ENCODE data around the gene IKBIP.

The IKBIP gene

DNA sequence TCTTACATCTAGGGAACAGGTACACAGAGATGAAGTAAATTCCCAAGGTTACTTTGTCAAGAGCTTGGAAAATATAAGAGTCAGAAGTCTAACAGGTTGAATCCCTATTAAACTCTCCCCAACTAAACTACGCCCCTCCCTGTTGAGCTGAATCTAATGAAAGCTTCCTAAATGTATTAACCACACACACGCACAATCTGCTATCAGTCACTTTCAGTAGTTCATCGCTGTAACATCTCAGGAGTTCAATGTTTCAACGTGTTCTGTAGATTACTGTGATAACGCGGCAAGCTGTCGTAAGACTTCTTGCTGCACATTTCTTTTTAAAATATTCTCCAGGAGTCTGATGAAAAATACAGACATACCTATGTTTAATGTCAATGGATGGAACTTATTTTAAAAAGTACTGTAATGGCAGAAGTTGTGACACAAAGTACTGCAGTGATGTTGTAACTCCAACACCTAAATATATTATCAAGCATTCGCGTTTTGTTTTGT, 51.7 kb downstream of the IKBIP start:
- peak in 2 of 3 donors; percentile 52 to 64 for DNase-seq
- H3K9me3 ChIP-seq (ENCODE audit: control extremely low read depth in 1 of 5, control insufficient read depth in 4 of 5, insufficient read depth in 2 of 5, low read depth in 1 of 5, low read length in 4 of 5) = no peaks in the 10 kb centered on the region
- WGBS (ENCODE audit: insufficient coverage) = 93% methylated on average over 2 of the region's 9 CpGs
- ChIA-PET CTCF (interaction anchor here (0.9 to 5.2 kb wide), 8 partner anchors 13 to 59 kb away, joined by 3 to 47 read pairs (median 4); no protein-coding TSS in a partner anchor), POLR2A (interaction anchor here (0.5 to 2.4 kb wide), 5 partner anchors 8 to 56 kb away, joined by 3 to 9 read pairs (median 3); partner anchors contain the start of genes APAF1 and IKBIP)
- H3K4me3 ChIP-seq (ENCODE audit: control insufficient read depth in 1 of 7, extremely low read depth in 1 of 7, insufficient read depth in 4 of 7, low read depth in 2 of 7, low read length in 6 of 7) = peak overlapping the region; percentile 66 to 100 (median 99)
- H3K27me3 ChIP-seq (replicated peaks in 2 of 5; ENCODE audit: control insufficient read depth in 4 of 5, insufficient read depth in 5 of 5, low read length in 4 of 5) = no peaks in the 10 kb centered on the region
- H3K27ac ChIP-seq (ENCODE audit: insufficient read depth in 1 of 2, low read depth in 1 of 2, low read length in 2 of 2, poor library complexity in 1 of 2, severe bottlenecking in 2 of 2) = peak overlapping the region; percentile 62 to 98
- H3K36me3 ChIP-seq (ENCODE audit: control insufficient read depth in 4 of 4, insufficient read depth in 4 of 4, low read length in 3 of 4) = peaks cover 2 to 27% (median 15%) of the 10 kb centered on the region in 4 experiments
- H3K4me1 ChIP-seq (ENCODE audit: control extremely low read depth in 1 of 4, control insufficient read depth in 4 of 4, insufficient read depth in 4 of 4, low read length in 3 of 4) = peaks cover 10 to 20% (median 13%) of the 10 kb centered on the region in 4 experiments

DNA sequence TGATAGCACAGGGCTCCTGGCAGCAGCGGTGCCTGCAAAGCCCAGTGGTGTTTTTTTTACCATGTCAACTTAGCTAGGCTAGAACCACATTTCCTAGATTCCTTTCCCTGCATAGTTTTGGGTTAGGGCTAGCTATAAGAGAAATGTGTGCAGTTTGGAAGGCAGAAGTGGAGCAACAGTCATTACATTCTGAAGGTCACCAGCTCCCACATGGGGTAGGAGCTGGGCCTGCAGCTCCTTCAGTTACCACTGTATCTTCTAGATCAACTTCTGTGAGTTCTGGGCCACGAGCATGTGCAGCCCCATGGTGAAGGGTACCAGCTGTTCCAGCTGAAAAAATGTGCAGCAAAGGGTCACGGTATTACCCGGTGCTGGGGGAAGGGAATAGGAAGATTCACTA, 53.4 kb downstream of the IKBIP start:
- Histone ChIP-seq H3K36me3 (ENCODE audit: control insufficient read depth in 4 of 4, insufficient read depth in 4 of 4, low read length in 3 of 4) (peaks cover 0 to 10% (median 4%) of the 10 kb centered on the region in 4 experiments), H3K4me1 (ENCODE audit: control extremely low read depth in 1 of 4, control insufficient read depth in 4 of 4, insufficient read depth in 4 of 4, low read length in 3 of 4) (peaks cover 10 to 20% (median 13%) of the 10 kb centered on the region in 4 experiments), H3K9me3 (ENCODE audit: control extremely low read depth in 1 of 5, control insufficient read depth in 4 of 5, insufficient read depth in 2 of 5, low read depth in 1 of 5, low read length in 4 of 5) (no peaks in the 10 kb centered on the region), H3K27ac (ENCODE audit: insufficient read depth in 1 of 2, low read depth in 1 of 2, low read length in 2 of 2, poor library complexity in 1 of 2, severe bottlenecking in 2 of 2) (no peak overlapping the region), H3K27me3 (replicated peaks in 2 of 5; ENCODE audit: control insufficient read depth in 4 of 5, insufficient read depth in 5 of 5, low read length in 4 of 5) (no peaks in the 10 kb centered on the region), H3K4me3 (ENCODE audit: control insufficient read depth in 1 of 7, extremely low read depth in 1 of 7, insufficient read depth in 4 of 7, low read depth in 2 of 7, low read length in 6 of 7) (no peak overlapping the region)
- 100% methylated on average over 1 of the region's 4 CpGs for WGBS (ENCODE audit: insufficient coverage)
- ChIA-PET CTCF (interaction anchor here (0.8 to 3.2 kb wide), 6 partner anchors 10 to 28 kb away, joined by 3 to 15 read pairs (median 3); no protein-coding TSS in a partner anchor), POLR2A (no interaction called here)
- DNase-seq = peak in 2 of 3 donors; percentile 25 to 40

DNA sequence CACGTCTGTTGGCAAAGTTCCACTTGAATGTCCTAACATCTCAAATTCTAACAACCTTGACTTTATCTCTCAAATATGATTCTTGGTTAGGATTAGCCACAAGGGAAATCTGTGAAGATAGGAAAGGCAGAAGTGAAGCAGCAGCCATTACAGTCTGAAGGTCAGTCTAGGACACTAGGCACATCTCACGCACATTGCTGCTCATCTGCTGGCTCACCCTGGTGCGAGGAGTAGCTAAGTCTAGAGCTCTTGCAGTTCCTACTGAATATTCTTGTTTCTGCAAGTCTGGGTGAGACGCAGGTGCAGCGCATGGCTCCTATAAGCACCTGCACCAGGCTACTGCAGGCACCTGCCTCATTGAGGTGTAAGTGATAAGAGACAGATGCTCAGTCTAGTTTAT, 57.5 kb downstream of the IKBIP start:
- no peaks in the 10 kb centered on the region for H3K9me3 ChIP-seq (ENCODE audit: control extremely low read depth in 1 of 5, control insufficient read depth in 4 of 5, insufficient read depth in 2 of 5, low read depth in 1 of 5, low read length in 4 of 5)
- DNase-seq = no peak
- no peaks in the 10 kb centered on the region for H3K4me1 ChIP-seq (ENCODE audit: control extremely low read depth in 1 of 4, control insufficient read depth in 4 of 4, insufficient read depth in 4 of 4, low read length in 3 of 4)
- no peaks in the 10 kb centered on the region for H3K36me3 ChIP-seq (ENCODE audit: control insufficient read depth in 4 of 4, insufficient read depth in 4 of 4, low read length in 3 of 4)
- no peak overlapping the region for H3K27ac ChIP-seq (ENCODE audit: insufficient read depth in 1 of 2, low read depth in 1 of 2, low read length in 2 of 2, poor library complexity in 1 of 2, severe bottlenecking in 2 of 2)
- ChIA-PET POLR2A (no interaction called here), CTCF (interaction anchor here (0.6 to 3.3 kb wide), 3 partner anchors 12 to 23 kb away, joined by 4 to 11 read pairs (median 5); no protein-coding TSS in a partner anchor)
- H3K27me3 ChIP-seq (replicated peaks in 2 of 5; ENCODE audit: control insufficient read depth in 4 of 5, insufficient read depth in 5 of 5, low read length in 4 of 5) = no peaks in the 10 kb centered on the region
- WGBS (ENCODE audit: insufficient coverage) = 100% methylated on average over 4 of the region's 5 CpGs
- no peak overlapping the region for H3K4me3 ChIP-seq (ENCODE audit: control insufficient read depth in 1 of 7, extremely low read depth in 1 of 7, insufficient read depth in 4 of 7, low read depth in 2 of 7, low read length in 6 of 7)

DNA sequence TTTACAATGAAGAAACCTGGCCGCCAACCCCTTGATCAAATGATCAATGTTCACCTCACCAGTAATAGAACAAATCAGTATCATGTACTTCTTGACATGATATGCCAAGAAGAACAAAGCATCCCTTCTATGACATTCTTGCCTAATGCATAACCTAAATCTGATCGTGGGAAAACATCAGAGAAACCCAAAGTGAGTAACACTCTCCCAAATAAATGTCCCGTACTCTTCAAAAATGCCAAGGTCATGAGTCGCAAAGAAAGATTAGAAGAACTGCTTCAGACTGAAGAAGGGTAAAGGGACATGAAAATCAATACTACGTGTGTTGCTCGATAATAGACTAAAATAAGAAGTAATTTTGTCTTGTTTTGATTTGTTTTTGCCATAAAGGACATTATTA, 62.5 kb downstream of the IKBIP start:
- POLR2A ChIA-PET = no interaction called here
- CTCF ChIA-PET = interaction anchor here (0.8 to 1.9 kb wide), 2 partner anchors 12 to 15 kb away, joined by 3 to 5 read pairs; no protein-coding TSS in a partner anchor
- 97% methylated on average over 4 of the region's 6 CpGs for WGBS (ENCODE audit: insufficient coverage)

DNA sequence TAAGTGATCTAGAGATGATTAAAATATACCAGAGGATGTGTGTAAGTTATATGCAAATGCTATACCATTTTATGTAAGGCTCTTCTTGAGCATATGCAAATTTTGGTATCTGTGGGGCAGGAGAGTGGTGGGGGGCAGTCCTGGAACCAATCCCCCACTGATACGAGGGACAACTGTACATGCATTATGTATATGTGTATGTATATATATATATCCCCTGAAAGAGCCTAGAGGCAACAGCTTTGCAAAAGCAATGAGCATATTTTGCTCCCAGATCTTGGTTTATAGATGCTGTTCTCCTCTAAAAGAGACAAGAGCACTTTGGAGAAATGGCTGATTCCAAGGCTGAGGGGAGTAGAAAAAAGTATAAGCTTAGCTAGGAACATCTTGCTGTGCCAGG, 63.5 kb downstream of the IKBIP start:
- no peaks in the 10 kb centered on the region for H3K27me3 ChIP-seq (replicated peaks in 2 of 5; ENCODE audit: control insufficient read depth in 4 of 5, insufficient read depth in 5 of 5, low read length in 4 of 5)
- no peak overlapping the region for H3K4me3 ChIP-seq (ENCODE audit: control insufficient read depth in 1 of 7, extremely low read depth in 1 of 7, insufficient read depth in 4 of 7, low read depth in 2 of 7, low read length in 6 of 7)
- no peaks in the 10 kb centered on the region for H3K36me3 ChIP-seq (ENCODE audit: control insufficient read depth in 4 of 4, insufficient read depth in 4 of 4, low read length in 3 of 4)
- H3K4me1 ChIP-seq (ENCODE audit: control extremely low read depth in 1 of 4, control insufficient read depth in 4 of 4, insufficient read depth in 4 of 4, low read length in 3 of 4) = peaks cover 0 to 4% (median 0%) of the 10 kb centered on the region in 4 experiments
- no peaks in the 10 kb centered on the region for H3K9me3 ChIP-seq (ENCODE audit: control extremely low read depth in 1 of 5, control insufficient read depth in 4 of 5, insufficient read depth in 2 of 5, low read depth in 1 of 5, low read length in 4 of 5)
- ChIA-PET CTCF (interaction anchor here (0.8 to 1.9 kb wide), 2 partner anchors 11 to 14 kb away, joined by 3 to 5 read pairs; no protein-coding TSS in a partner anchor), POLR2A (no interaction called here)
- WGBS (ENCODE audit: insufficient coverage) = no CpG with 5 or more reads among the region's 1 CpG
- DNase-seq = no peak
- no peak overlapping the region for H3K27ac ChIP-seq (ENCODE audit: insufficient read depth in 1 of 2, low read depth in 1 of 2, low read length in 2 of 2, poor library complexity in 1 of 2, severe bottlenecking in 2 of 2)

More for the DNA sequence above, 62.5 kb downstream of the IKBIP start:
- no peaks in the 10 kb centered on the region for H3K27me3 ChIP-seq (replicated peaks in 2 of 5; ENCODE audit: control insufficient read depth in 4 of 5, insufficient read depth in 5 of 5, low read length in 4 of 5)
- H3K9me3 ChIP-seq (ENCODE audit: control extremely low read depth in 1 of 5, control insufficient read depth in 4 of 5, insufficient read depth in 2 of 5, low read depth in 1 of 5, low read length in 4 of 5) = no peaks in the 10 kb centered on the region
- H3K36me3 ChIP-seq (ENCODE audit: control insufficient read depth in 4 of 4, insufficient read depth in 4 of 4, low read length in 3 of 4) = no peaks in the 10 kb centered on the region
- no peak for DNase-seq
- H3K4me3 ChIP-seq (ENCODE audit: control insufficient read depth in 1 of 7, extremely low read depth in 1 of 7, insufficient read depth in 4 of 7, low read depth in 2 of 7, low read length in 6 of 7) = no peak overlapping the region
- H3K27ac ChIP-seq (ENCODE audit: insufficient read depth in 1 of 2, low read depth in 1 of 2, low read length in 2 of 2, poor library complexity in 1 of 2, severe bottlenecking in 2 of 2) = no peak overlapping the region
- H3K4me1 ChIP-seq (ENCODE audit: control extremely low read depth in 1 of 4, control insufficient read depth in 4 of 4, insufficient read depth in 4 of 4, low read length in 3 of 4) = peaks cover 0 to 4% (median 0%) of the 10 kb centered on the region in 4 experiments

DNA sequence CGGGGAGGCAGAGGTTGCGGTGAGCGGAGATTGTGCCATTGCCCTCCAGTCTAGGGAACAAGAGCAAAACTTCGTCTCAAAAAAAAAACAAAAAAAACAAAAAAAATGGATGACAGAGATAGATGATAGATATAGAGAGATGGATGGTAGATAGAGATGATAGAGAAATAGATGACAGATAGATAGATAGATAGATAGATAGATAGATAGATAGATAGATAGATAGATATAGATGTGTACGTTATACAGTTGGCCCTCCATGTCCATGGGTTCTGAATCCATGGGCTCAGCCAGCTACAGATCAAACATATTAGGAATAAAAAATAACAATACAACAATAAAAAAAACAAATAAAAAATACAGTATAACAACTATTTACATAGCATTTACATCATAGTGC, 63.9 kb downstream of the IKBIP start:
- no peaks in the 10 kb centered on the region for H3K36me3 ChIP-seq (ENCODE audit: control insufficient read depth in 4 of 4, insufficient read depth in 4 of 4, low read length in 3 of 4)
- H3K27me3 ChIP-seq (replicated peaks in 2 of 5; ENCODE audit: control insufficient read depth in 4 of 5, insufficient read depth in 5 of 5, low read length in 4 of 5) = no peaks in the 10 kb centered on the region
- POLR2A ChIA-PET = no interaction called here
- peaks cover 0 to 4% (median 0%) of the 10 kb centered on the region in 4 experiments for H3K4me1 ChIP-seq (ENCODE audit: control extremely low read depth in 1 of 4, control insufficient read depth in 4 of 4, insufficient read depth in 4 of 4, low read length in 3 of 4)
- H3K4me3 ChIP-seq (ENCODE audit: control insufficient read depth in 1 of 7, extremely low read depth in 1 of 7, insufficient read depth in 4 of 7, low read depth in 2 of 7, low read length in 6 of 7) = no peak overlapping the region
- no peak for DNase-seq
- WGBS (ENCODE audit: insufficient coverage) = no CpG with 5 or more reads among the region's 5 CpGs
- H3K9me3 ChIP-seq (ENCODE audit: control extremely low read depth in 1 of 5, control insufficient read depth in 4 of 5, insufficient read depth in 2 of 5, low read depth in 1 of 5, low read length in 4 of 5) = no peaks in the 10 kb centered on the region
- no peak overlapping the region for H3K27ac ChIP-seq (ENCODE audit: insufficient read depth in 1 of 2, low read depth in 1 of 2, low read length in 2 of 2, poor library complexity in 1 of 2, severe bottlenecking in 2 of 2)
- CTCF ChIA-PET = interaction anchor here (1.4 to 1.9 kb wide), 2 partner anchors 10 to 13 kb away, joined by 3 to 5 read pairs; no protein-coding TSS in a partner anchor

DNA sequence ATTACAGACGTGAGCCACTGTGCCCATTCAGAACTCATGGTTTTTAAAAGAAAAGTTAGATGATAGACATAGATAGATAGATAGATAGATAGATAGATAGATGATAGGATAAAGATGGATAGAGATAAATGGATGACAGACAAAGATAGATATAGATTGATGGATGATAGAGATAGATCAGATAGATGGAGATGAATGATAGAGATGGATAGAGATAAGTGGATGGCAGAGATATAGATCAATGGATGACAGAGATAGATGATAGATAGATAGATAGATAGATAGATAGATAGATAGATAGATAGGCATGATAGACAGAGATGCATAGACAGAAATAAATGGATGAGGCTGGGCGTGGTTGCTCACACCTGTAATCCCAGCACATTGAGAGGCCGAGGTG, 64.8 kb downstream of the IKBIP start:
- no peaks in the 10 kb centered on the region for H3K36me3 ChIP-seq (ENCODE audit: control insufficient read depth in 4 of 4, insufficient read depth in 4 of 4, low read length in 3 of 4)
- H3K27me3 ChIP-seq (replicated peaks in 2 of 5; ENCODE audit: control insufficient read depth in 4 of 5, insufficient read depth in 5 of 5, low read length in 4 of 5) = no peaks in the 10 kb centered on the region
- peaks cover 0 to 4% (median 0%) of the 10 kb centered on the region in 4 experiments for H3K4me1 ChIP-seq (ENCODE audit: control extremely low read depth in 1 of 4, control insufficient read depth in 4 of 4, insufficient read depth in 4 of 4, low read length in 3 of 4)
- H3K9me3 ChIP-seq (ENCODE audit: control extremely low read depth in 1 of 5, control insufficient read depth in 4 of 5, insufficient read depth in 2 of 5, low read depth in 1 of 5, low read length in 4 of 5) = no peaks in the 10 kb centered on the region
- CTCF ChIA-PET = interaction anchor here (1.4 to 1.9 kb wide), 3 partner anchors 9 to 13 kb away, joined by 3 to 5 read pairs (median 3); no protein-coding TSS in a partner anchor
- DNase-seq = no peak
- 100% methylated on average over 2 of the region's 3 CpGs for WGBS (ENCODE audit: insufficient coverage)
- POLR2A ChIA-PET = no interaction called here
- no peak overlapping the region for H3K27ac ChIP-seq (ENCODE audit: insufficient read depth in 1 of 2, low read depth in 1 of 2, low read length in 2 of 2, poor library complexity in 1 of 2, severe bottlenecking in 2 of 2)
- no peak overlapping the region for H3K4me3 ChIP-seq (ENCODE audit: control insufficient read depth in 1 of 7, extremely low read depth in 1 of 7, insufficient read depth in 4 of 7, low read depth in 2 of 7, low read length in 6 of 7)

Measured in common myeloid progenitor, CD34-positive (primary cell).